Liver (tissue), 3 donors: ENCODE data around the gene ARRDC3.

Experiments used
- CTCF ChIP-seq: fragments of 150-350 bp; IDR thresholded peaks from 2 replicates; pipeline ENCODE4 v1.5.1; 2017; ENCODE audit warnings: improper control_type of control experiment, low read depth, low read length; ENCODE audit not compliant: missing input control
- RAD21 ChIP-seq, 2 donors: IDR thresholded peaks; 2 replicates each; pipeline ENCODE4 v1.6.1; 2016; ENCODE audit warnings: antibody characterized with exemption in 2 of 2, mild to moderate bottlenecking in 2 of 2
- donor health status: healthy.
- donor health status: healthy.

- TF ChIP-seq RAD21 (IDR thresholded peaks at IDR 0.05), result no peak
- TF ChIP-seq CTCF, result no peak
Observed at GRCh38 chr5:91318724-91319123, 64.4 kb downstream of the ARRDC3 start.
